Left ventricle myocardium inferior (tissue), 1 donor: ENCODE measurements around the gene IFI27L2. TPM values are rescaled to one million over a fixed set of nuclear protein-coding genes. Genes with fewer than 3 reads are reported as not detected.

Source experiments
- DNase-seq: peaks from one replicate; pipeline ENCODE4 v3.0.0-alpha.2; 2020
- H3K27ac ChIP-seq: fragments of 200-600 bp; replicated peaks from 2 replicates; pipeline ENCODE4 v1.8.0; 2021
- H3K27me3 ChIP-seq: fragments of 200-600 bp; 2 replicates; pipeline ENCODE4 v1.8.0; 2021; ENCODE audit warnings: low read depth
- H3K36me3 ChIP-seq: fragments of 200-600 bp; 2 replicates; pipeline ENCODE4 v1.8.0; 2021
- H3K4me1 ChIP-seq: fragments of 200-600 bp; 2 replicates; pipeline ENCODE4 v1.8.0; 2021
- H3K4me3 ChIP-seq: fragments of 200-600 bp; 2 replicates; pipeline ENCODE4 v1.8.0; 2021; ENCODE audit warnings: mild to moderate bottlenecking, moderate library complexity
- H3K9me3 ChIP-seq: fragments of 200-600 bp; replicated peaks from 2 replicates; pipeline ENCODE4 v1.8.0; 2021
- intact Hi-C: fragments of 100-400 bp; cut with micrococcal nuclease; formaldehyde crosslinking; loops from one replicate; pipeline ENCODE4 v1.11.0; 2022
- total RNA-seq: library from RNA; stranded (reverse); fragmentation: NEBNext Ultra II Directional; extraction: Animal tissue kit (Norgen Biotek cat#: 25700); gene quantifications from one replicate; pipeline ENCODE4 v1.2.1, GENCODE V29; 2021
- TF ChIP-seq, protein P1 (sequence below): fragments of 200-600 bp; IDR thresholded peaks from 2 replicates; pipeline ENCODE4 v1.8.0; 2021; ENCODE audit warnings: antibody characterized with exemption, mild to moderate bottlenecking, borderline replicate concordance
- donor health status: DM: no; HTN: yes; CAD: no; lungs with severe emphysema.

IFI27L2 gene
- total RNA-seq, 1 donor from 2014 or later, result 56.6 TPM

DNA sequence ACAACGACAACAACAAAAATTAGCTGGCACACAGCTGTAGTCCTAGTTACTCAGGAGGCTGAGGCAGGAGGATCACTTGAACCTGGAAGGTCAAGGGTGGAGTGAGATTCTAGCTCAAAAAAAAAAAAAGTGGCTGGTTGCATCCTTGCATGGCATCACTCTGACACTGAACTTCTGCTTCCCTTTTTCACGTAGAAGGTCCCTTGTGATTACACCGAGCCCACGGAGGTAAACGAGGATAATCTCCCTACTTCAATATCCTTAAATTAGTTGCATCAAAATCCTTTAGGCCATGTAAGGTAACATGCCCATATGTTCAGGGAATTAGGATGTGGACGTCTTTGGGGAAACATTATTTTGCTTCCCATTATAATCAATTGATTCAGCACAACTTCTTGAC is 40.7 kb upstream of the IFI27L2 start:
- Histone ChIP-seq H3K4me1 (peaks cover 17% of the 10 kb centered on the region), H3K4me3 (no peak overlapping the region), H3K27me3 (peaks cover 25% of the 10 kb centered on the region), H3K9me3 (no peaks in the 10 kb centered on the region), H3K27ac (no peak overlapping the region), H3K36me3 (no peaks in the 10 kb centered on the region)
- DNase-seq, result no peak
- intact Hi-C loops, result no loop called here
- TF ChIP-seq, protein P1, sequence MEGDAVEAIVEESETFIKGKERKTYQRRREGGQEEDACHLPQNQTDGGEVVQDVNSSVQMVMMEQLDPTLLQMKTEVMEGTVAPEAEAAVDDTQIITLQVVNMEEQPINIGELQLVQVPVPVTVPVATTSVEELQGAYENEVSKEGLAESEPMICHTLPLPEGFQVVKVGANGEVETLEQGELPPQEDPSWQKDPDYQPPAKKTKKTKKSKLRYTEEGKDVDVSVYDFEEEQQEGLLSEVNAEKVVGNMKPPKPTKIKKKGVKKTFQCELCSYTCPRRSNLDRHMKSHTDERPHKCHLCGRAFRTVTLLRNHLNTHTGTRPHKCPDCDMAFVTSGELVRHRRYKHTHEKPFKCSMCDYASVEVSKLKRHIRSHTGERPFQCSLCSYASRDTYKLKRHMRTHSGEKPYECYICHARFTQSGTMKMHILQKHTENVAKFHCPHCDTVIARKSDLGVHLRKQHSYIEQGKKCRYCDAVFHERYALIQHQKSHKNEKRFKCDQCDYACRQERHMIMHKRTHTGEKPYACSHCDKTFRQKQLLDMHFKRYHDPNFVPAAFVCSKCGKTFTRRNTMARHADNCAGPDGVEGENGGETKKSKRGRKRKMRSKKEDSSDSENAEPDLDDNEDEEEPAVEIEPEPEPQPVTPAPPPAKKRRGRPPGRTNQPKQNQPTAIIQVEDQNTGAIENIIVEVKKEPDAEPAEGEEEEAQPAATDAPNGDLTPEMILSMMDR, result no peak

- no peak for DNase-seq
- intact Hi-C loops, result no loop called here
- H3K27ac ChIP-seq, result no peak overlapping the region
- TF ChIP-seq, protein P1, result no peak
- peaks cover 11% of the 10 kb centered on the region for H3K4me1 ChIP-seq
- H3K27me3 ChIP-seq, result peaks cover 23% of the 10 kb centered on the region
- no peak overlapping the region for H3K4me3 ChIP-seq
- no peaks in the 10 kb centered on the region for H3K36me3 ChIP-seq
- H3K9me3 ChIP-seq, result no peaks in the 10 kb centered on the region
These were observed 36.3 kb upstream of the IFI27L2 start for GRCh38 chr14:94165744-94166143.

DNA sequence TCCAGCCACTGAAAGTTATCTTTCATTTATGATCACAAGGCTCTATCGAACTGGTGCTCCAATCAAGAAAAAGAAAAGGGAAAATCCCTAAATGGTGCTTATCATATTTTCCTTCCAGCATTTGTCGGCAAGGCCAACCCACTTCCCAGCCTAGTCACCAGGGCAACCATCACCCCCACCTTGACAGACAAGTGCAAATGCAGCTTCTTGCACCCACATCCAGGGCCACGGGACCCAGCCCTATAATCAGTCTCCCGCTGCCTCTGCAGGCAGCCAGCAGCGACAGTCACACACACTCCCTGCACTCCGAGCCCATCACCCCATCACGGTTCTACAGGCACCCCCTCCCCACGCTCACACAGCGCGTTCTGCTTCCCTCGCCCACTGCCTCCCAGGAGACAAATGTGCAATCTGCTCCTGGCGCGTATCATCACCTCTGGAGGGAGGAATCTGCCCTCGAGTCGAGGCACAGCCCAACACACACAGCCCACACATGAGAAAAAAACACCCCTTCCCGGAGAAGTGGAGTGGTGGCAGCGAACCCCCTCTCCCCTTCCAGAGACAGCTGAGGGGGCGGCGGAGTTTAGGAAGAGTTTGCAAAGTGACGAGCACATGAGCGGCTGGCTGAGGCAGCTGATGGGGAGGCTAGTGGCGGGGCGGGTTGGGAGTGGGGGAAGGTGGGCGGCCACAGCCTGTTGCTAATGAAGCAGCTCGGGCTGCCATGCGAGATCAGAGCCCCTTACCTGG is 35.5 kb upstream of the IFI27L2 start:
- intact Hi-C loops, result no loop called here
- H3K4me3 ChIP-seq, result no peak overlapping the region
- no peaks in the 10 kb centered on the region for H3K36me3 ChIP-seq

DNA sequence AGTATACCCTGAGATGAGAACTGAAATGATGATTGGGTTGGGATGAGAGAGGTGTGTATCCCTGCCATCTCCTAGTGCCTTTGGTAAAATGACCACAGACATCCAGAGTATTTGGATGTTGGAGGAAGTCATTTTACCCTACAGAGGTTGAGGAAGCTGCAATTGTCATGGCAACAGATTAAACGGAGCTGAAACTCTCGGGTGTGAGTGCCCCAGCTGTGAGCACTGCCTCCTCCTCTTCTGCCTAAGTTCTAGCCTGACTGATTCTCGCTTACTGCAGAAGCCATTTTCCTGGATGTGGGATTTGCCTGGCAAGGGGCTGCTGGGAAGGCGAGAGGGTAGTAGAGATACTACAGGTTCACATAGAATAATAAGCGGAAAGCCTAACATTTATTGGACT is 34.4 kb upstream of the IFI27L2 start:
- TF ChIP-seq, protein P1, result no peak
- no peak overlapping the region for H3K4me3 ChIP-seq
- H3K27me3 ChIP-seq, result peaks cover 23% of the 10 kb centered on the region
- intact Hi-C loops, result no loop called here
- peaks cover 11% of the 10 kb centered on the region for H3K4me1 ChIP-seq
- H3K36me3 ChIP-seq, result no peaks in the 10 kb centered on the region
- H3K27ac ChIP-seq, result no peak overlapping the region
- no peaks in the 10 kb centered on the region for H3K9me3 ChIP-seq
- DNase-seq, result no peak

More for the DNA sequence above, 35.5 kb upstream of the IFI27L2 start:
- Histone ChIP-seq H3K27ac (no peak overlapping the region), H3K27me3 (peaks cover 23% of the 10 kb centered on the region), H3K9me3 (no peaks in the 10 kb centered on the region), H3K4me1 (peaks cover 11% of the 10 kb centered on the region)
- TF ChIP-seq, protein P1, result no peak
- no peak for DNase-seq

DNA sequence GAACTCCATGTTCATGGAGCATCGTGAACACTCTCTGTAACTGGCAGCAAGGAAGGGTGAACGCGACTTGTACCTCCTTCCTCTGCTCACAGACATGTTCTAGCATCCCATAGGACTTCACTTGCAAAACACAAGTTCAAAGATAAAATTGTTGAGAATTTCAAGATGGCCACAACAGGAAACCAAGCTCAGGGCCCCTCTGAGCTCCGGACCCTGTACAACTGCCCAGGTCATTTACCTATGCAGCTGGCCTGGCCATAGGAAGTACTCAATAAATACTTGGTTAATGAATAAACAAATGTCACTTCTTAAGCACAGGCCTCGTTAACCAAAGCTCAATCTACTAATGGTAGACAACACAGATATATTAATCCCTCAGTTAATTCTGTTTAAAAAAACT is 33.1 kb upstream of the IFI27L2 start:
- H3K4me1 ChIP-seq, result peaks cover 11% of the 10 kb centered on the region
- no peak overlapping the region for H3K27ac ChIP-seq

More for the DNA sequence above, 33.1 kb upstream of the IFI27L2 start:
- TF ChIP-seq, protein P1, result no peak
- H3K27me3 ChIP-seq, result peaks cover 23% of the 10 kb centered on the region
- no peak for DNase-seq
- H3K36me3 ChIP-seq, result no peaks in the 10 kb centered on the region
- H3K4me3 ChIP-seq, result no peak overlapping the region
- intact Hi-C loops, result no loop called here
- H3K9me3 ChIP-seq, result no peaks in the 10 kb centered on the region
